Activated CD4-positive, CD25-positive, alpha-beta regulatory T cell treated with anti-CD3 and anti-CD28 coated beads, Interleukin-2, amount 50 U/mL, for 24 hours (primary cell): Measurements from ENCODE around the gene B4GALT5.

Experiments used
- ATAC-seq, 2 donors: fragments of 150-1000 bp; cut with Tn5 transposase; one replicate each; pipeline ENCODE4 v1.10.0; 2021; ENCODE audit warnings: mild to moderate bottlenecking in 1 of 2, moderate library complexity in 1 of 2

The B4GALT5 gene

GRCh38 chr20:49699200-49699992 is 14.3 kb downstream of the B4GALT5 start:
- ATAC-seq, result peak; percentile 84 to 88

GRCh38 chr20:49698477-49698876 is 15.2 kb downstream of the B4GALT5 start:
- ATAC-seq, result no peak

- ATAC-seq, result no peak
Measured at GRCh38 chr20:49697071-49697470, 16.6 kb downstream of the B4GALT5 start.

- no peak for ATAC-seq
Measured at GRCh38 chr20:49696594-49696993, 17.1 kb downstream of the B4GALT5 start.

GRCh38 chr20:49695830-49696229 is 17.8 kb downstream of the B4GALT5 start:
- no peak for ATAC-seq

GRCh38 chr20:49694450-49695071 is 19.1 kb downstream of the B4GALT5 start:
- no peak for ATAC-seq

GRCh38 chr20:49693435-49694171 is 20.1 kb downstream of the B4GALT5 start:
- no peak for ATAC-seq

GRCh38 chr20:49692941-49693340 is 20.7 kb downstream of the B4GALT5 start:
- peak in 1 of 2 donors; percentile 36 for ATAC-seq

- ATAC-seq, result no peak
Measured at GRCh38 chr20:49691818-49692568, 21.7 kb downstream of the B4GALT5 start.

- ATAC-seq, result no peak
Measured at GRCh38 chr20:49690899-49691620, 22.6 kb downstream of the B4GALT5 start.

- ATAC-seq, result no peak
Measured at GRCh38 chr20:49687595-49688567, 25.8 kb downstream of the B4GALT5 start.

- ATAC-seq, result no peak
Measured at GRCh38 chr20:49685809-49686208, 27.9 kb downstream of the B4GALT5 start.

GRCh38 chr20:49685161-49685601 is 28.5 kb downstream of the B4GALT5 start:
- no peak for ATAC-seq

GRCh38 chr20:49684335-49684997 is 29.2 kb downstream of the B4GALT5 start:
- ATAC-seq, result no peak

- ATAC-seq, result no peak
Measured at GRCh38 chr20:49682798-49683197, 30.9 kb downstream of the B4GALT5 start.

GRCh38 chr20:49682278-49682677 is 31.4 kb downstream of the B4GALT5 start:
- ATAC-seq, result no peak

- ATAC-seq, result no peak
Measured at GRCh38 chr20:49681850-49682216, 31.8 kb downstream of the B4GALT5 start.

GRCh38 chr20:49680484-49680883 is 33.2 kb downstream of the B4GALT5 start:
- ATAC-seq, result no peak

- no peak for ATAC-seq
Measured at GRCh38 chr20:49679634-49680033, 34.0 kb downstream of the B4GALT5 start.
